ENCODE results near the gene MPST.

The MPST gene

DNA sequence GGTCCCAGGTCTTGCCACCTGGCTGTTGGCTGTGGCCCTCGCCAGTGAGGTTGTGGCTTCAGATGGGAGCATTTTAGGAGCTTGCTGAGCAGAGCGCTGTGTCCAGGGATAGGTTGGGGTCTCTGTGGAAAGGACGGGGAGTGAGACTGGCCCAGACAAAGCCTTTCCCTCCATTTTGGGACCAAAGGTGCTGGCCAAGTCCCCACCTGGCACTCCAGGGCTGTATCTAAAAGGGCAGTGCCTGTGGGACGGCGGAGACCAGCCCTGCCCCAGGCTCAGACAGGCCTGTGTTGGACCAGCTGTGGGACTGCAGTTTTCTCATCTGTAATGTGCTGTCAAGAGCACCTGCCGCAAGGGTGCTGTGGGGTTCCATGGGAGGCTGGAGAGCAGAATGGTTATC, 27.0 kb downstream of the MPST start:
- no peak for DNase-seq

DNA sequence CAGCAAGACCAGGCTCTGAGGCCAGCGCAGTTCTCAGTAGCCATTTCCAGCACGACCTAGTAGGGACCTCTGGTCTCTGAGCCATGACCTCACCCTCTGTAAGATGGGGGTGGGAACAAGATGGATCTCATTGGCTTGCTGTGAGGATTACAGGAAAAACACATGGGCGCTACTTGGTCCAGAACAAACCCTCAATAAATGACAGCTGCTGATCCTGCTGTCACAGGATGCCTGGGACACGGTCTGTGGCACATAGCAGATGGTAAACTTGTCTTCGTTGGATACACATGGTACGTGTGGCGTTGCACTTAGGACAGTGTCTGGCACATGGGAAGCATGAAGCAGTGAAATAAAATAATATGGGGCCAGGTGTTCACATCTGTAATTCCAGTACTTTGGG, 27.5 kb downstream of the MPST start:
- DNase-seq: no peak

DNA sequence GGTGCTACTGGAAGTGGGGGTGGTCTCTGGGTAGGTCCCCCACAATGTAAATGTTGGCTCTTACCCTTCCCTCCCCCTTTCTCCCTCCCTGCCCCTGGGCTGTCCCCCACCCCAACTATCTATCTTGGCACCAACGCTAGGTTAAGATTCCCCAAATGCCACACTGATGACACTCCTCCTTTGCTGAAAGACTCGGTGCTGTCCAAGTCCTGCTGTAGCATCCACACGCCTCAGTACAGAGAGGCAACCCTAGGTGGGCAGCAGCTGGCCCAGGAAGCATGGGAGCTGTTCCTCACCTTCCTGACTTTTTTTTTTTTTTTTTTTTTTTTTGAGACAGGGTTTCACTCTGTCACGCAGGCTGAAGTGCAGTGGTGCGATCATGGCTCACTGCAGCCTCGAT, 28.6 kb downstream of the MPST start:
- DNase-seq: no peak

DNA sequence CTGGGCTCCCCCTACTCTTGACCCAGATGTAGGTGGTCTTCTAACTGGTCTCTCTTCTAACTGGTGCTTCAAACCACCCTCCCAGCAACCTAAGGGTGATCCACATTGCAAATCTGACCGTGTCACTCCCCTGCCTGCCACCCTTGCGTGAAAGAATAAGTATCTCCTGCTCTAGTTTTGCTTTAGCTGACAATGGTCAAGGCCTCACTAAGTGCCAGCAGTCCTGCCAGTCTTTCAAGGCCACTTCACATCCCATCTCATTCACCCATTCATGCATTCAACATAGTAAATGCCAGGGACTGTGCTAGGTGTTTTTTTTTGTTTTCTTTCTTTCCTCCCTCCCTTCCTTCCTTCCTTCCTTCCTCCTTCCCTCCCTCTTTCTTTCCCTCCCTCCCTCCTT, 29.7 kb downstream of the MPST start:
- no peak for DNase-seq

DNA sequence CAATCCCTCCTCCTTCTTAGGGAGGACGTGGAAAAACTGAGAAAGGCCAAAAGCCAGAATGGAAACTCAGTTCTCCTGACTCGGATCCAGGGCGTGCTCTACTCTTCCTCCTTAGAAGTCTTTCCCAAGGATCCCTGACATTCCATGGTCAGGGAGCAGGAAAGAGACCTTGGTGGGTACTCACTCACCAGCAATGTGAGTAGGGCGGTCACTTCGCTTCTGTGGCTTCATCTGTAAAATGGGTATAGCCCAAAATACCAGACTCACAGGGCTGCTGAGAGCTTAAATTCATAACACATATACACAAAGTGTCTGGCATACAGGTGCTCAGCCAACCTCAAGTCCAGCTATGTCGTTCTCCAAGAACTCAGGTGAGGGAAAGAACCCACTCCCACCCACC, 31.4 kb downstream of the MPST start:
- no peak for DNase-seq

DNA sequence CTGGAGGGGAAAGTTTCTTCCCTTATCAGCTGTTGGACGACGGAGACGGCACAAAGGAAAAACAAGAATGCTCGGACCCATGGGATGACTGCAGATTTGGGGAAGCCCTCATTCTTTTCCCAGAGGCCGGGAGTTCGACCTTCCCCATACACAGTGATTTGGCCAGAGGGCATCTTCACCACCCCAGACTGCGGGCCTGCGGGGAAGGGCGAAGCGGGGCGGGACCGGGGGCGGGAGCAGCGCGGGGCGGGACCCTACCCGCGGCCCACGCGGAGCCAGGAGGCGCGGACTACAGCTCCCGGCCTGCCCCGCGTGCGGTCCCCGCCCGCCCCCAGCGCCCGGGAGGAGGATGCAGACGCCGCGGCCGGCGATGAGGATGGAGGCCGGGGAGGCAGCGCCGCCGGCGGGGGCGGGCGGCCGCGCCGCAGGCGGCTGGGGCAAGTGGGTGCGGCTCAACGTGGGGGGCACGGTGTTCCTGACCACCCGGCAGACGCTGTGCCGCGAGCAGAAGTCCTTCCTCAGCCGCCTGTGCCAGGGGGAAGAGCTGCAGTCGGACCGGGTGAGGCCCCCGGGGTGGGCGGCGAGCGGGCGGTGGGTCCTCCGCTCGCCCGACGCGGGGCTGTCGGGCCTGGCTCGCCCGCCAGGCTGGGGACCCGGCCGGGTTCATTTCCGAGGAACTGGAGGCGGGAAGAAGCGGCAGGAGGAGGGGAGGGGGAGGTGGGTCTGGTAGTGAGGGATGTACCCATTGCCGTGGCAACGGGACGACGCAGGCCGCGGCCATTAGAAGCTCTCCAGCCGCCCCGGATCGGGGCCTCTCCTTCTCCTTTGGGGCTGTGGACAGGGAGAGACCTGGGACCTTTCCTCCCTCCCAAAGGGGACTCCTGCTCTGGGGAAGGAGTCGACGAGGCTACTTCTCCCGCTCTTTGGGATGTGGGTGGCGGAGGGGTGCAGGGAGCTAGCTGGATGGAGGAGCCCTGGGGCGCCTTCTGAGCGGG, 32.1 kb downstream of the MPST start, which contains the start of gene KCTD17:
Gene KCTD17 (plus strand): TSS at position 352 of the 995 bp plus-strand sequence. CDS start 19 bp downstream, at position 371.
- peak; percentile 67 for DNase-seq

DNA sequence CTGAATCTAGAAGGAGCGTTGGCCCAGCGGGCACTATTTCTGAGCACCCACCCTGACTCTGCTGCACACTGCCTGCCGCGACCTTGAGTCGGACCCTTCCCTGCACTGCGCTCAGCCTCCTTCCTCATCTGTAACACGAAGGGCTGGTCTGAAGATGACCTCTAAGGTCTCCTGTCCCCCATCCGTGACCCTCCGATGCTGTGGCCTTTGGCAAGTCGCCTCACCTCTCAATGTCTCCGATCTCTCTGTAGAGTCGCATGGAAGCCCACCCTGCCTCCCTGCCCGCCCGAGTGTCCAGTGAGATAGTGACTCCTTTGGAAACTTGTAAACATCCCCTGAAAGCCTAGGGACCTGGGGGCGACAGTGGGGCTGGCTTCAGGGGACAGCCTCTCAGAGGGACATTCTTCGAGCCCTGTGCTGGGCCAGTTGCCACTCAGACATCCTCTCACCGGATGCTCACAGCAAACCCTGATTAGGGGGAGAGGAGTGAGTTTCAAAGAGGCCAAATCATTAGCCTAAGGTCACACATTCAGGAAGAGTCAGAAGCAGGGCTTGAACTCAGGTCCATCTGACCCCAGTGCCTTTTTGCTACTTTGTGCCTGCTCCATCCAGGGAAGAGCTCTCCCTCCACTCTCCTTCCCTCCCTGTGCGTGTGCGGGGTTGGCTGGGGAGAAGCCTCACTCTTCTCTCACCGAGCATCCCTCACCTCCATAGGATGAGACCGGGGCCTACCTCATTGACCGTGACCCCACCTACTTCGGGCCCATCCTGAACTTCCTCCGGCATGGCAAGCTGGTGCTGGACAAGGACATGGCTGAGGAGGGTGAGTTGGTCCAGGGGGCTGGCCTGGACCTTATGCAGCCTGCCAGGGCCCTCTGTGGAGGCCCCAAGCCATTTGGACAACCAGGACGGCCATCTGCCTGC, 33.1 kb downstream of the MPST start:
- DNase-seq: no peak

DNA sequence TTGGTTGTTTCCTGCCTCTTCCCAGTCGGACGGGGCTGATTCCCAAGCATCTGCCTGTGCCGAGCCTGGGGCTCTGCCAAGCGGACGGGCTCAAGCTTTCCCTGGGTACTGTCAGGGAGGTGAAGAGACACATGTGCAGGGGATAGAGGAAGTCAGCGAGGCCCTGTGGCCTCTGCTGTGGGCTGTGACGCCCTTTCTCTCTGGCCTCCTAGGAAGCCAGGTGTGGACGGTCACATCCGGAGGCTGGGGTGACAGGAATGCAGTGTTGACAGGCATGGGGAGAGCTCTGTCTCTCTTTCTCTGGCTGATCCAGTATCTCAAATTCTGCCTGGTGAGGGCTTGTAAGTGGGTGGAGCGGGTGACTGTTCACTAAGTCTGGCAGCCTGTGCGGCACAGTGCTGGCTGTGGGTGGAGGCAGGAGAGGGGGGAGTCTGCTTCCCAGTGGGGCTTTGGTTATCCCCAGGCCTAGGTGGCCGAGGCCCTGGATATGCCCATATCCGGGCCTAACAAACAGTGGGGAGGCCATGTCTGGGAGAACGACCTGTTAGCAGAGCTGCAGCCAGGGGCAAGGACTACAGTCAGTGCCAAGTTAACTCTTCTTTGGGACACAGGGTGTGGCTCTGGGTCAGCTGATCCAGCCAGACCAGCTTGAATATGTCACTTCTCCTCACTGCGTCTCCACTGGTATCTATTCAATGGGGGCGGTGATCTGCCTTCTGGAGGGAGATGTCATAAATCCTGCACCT, 33.9 kb downstream of the MPST start:
- DNase-seq: no peak

DNA sequence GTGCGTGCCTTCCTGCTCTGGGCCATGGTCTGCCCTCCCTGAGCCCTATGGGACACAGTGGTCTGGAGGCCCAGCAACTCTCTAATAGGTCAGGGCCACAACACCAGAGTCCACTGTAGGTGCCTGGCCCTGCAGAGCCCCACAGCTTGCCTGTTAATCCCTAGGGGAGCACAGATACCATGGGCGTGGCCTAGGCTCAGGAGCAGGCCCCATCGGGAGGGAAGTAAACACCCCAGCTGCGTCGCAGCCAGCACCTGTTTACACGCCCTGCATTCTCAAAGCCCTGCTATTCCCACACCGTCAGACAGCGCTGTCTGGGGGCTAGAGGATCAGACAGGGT, 34.5 kb downstream of the MPST start:
- DNase-seq: no peak

DNA sequence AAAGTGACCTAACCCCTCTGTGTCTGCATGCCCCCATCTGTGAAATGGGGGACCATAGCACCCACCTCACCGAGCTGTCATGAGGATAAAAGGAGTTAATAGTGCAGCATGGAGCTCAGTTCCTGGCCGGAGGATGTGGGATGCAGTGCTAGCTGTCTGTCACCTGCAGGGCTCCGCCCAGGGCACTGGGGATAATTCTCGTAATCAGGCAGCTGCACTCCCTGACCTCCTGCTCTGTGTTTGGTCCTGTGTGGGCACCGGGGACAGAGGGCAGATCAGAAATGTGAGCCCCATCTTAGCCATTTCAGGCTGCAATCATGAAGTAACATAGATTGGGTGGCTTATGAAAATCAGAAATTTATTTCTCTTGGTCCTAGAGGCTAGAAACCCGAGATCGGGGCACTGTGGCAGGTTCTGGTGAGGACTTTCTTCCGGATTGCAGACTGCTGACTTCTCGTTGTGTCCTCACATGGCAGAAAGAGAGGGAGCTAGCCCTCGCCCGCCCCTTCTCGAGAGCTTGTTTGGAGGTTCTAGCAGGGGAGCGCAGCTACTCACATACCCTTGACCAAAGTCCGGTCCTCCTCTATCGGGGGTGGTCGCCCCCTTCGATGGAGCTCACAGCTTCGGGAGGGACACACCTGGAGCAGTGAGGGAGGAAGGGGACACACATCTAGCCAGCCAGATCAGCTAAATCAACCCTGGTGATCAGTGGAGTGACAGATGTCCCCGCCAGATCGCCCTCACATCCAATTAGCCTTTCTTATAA, 35.2 kb downstream of the MPST start:
- no peak for DNase-seq

DNA sequence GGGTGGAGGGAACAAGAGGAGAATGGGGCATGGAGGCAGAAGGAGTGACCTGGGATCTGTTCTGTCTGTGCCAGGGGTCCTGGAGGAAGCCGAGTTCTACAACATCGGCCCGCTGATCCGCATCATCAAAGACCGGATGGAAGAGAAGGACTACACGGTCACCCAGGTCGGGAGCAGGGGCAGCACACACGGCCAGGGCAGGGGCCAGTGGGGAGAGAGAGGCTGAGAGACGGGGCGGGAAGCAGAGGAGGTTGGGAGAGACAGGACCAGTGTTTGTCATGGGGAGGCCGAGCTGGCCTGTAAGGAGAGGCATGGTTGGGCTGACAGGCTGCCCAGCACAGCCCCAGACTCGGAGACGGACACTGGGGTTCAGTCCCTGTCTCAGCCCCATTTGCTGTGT, 36.7 kb downstream of the MPST start:
- DNase-seq: no peak

DNA sequence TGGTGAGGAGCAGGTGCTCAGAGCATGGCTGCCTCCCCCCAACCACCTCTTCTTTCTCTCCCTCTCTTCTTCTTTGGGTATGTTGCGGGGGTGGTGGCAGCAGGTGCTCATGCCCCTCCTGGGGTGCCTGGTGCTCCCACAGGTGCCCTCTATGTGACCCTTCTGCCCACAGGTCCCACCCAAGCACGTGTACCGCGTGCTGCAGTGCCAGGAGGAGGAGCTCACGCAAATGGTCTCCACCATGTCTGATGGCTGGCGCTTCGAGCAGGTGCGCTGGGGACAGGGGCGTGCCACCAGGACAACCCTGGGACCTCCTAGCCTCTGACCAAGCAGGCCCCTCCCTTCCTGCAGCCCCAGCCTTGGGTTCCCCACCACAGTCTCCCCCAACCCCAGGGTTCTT, 37.7 kb downstream of the MPST start:
- DNase-seq: no peak

DNA sequence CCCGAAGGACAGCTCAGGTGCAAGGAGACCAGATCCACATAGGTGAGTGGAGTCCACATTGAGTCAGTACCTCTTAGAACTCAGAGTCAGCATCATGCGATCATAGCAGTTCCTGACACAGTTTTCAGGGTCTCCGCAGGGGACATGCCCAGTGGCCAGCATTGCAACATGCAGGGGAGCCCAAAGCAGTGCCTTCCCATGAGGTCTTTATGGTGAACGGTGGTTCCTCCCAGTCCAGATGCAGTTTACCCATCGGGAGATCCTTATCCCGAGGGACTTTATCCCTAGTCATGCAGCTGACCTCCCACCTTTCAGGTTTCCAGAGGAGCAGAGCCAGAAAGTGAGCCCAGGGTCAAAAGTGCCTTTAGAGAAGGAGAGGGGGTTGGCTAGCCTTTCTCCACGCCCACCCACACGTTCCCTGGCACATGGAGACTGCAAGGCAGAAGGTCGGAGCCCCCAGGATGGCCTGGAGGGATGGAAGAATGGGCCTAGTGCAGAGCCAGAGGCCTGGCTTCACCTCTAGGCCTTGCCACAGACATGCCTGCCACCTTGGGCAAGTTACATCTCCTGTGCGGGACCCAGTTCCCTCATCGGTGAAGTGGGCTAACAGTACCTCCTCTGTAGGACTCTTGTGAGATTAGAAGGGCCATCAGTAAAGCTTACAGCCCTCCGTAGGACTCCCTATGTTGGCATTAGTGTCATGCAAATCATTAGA, 38.4 kb downstream of the MPST start:
- no peak for DNase-seq

DNA sequence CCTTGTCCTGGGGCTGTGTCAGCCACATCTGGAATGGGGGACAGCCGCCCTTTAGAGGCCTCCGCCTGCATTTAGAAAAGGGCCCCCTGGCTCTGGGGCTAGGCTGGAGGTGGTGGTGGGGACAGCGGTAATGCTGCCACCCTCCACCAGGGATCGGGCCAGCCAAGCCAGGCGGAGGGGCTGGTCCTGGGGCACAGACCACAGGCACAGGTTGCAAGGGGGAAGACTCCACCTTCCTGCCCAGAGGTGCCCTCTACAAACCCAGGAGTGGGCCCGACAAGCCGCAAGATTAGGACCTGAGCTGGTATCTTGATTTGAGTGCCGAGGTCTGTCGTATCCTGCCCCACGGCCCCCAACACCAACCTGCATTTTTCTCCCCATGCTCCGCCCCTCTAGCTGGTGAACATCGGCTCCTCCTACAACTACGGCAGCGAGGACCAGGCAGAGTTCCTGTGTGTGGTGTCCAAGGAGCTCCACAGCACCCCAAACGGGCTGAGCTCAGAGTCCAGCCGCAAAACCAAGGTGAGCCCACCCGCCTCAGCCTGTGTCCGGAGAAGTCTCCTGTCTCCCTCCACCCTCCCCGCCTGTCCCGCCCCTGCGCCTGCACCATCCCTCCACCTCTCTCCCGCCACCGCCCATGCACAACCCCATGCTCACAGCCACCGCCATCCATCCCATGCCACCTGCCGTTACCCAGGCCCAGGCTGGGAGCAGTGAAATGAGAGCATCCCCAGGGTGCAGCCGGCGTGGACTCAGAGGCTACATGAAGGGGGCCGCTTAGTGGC, 39.6 kb downstream of the MPST start:
- no peak for DNase-seq

DNA sequence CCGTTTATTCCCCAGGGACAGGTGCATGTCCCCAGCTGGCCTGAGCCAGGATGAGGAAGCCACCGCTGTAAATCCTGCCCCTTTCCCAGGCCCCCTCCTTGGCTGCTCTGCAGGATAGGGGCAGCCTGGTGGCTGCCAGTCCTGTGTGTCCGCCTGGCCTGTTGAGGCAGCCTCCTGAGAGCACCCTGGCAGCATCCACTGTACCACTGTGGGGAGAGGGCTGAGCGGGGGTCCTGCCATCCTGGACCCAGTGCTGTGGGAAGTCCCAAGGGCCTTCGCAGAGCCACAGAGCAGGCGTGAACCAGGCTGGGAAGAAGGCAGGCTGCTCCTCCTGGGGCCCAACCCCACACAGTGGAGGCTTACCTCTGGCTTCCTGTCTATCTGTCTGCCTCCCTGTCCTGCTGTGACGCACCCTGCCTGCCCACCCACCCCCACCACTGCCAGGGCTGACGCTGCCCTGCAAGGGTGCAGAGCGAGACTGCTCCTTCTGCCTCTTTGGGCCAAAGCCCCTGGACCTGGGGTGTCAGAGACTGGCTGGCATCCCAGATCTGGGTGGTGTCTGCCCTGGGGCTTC, 40.4 kb downstream of the MPST start:
- DNase-seq: no peak

DNA sequence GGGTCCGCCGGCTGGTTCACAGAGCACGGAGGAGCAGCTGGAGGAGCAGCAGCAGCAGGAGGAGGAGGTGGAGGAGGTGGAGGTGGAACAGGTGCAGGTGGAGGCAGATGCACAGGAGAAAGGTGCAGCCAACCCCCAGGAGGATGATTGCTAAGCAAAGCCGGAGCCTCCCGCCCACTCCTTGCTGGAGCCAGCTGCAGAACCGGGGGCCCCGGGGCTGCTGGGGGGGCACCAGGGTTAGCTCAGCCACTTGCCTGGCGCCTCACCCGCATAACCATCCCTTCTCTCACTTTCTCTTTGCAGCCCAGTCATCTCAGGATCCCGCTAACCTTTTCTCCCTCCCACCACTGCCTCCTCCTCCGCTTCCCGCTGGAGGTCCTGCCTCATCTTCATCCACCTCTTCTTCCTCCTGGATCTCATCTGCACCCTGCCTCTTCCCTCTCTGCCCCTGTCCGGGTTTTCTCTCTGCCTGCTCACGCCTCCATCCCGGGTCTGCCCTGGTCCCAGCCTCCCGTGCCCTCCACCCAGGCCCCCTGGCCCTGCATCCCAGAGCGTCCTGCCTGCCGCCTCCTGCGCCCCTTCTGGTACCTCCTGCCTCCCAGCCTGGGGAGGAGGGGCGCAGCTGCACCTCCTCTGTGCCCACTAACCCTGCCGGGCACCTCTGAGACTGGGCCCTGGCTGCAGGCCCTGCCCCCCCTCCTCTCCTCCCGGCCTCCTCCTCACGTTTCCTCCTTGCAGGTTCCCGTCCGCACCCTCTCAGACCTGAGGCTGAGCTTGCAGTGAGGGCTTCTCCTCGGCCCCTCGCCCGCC, 41.5 kb downstream of the MPST start:
- no peak for DNase-seq

DNA sequence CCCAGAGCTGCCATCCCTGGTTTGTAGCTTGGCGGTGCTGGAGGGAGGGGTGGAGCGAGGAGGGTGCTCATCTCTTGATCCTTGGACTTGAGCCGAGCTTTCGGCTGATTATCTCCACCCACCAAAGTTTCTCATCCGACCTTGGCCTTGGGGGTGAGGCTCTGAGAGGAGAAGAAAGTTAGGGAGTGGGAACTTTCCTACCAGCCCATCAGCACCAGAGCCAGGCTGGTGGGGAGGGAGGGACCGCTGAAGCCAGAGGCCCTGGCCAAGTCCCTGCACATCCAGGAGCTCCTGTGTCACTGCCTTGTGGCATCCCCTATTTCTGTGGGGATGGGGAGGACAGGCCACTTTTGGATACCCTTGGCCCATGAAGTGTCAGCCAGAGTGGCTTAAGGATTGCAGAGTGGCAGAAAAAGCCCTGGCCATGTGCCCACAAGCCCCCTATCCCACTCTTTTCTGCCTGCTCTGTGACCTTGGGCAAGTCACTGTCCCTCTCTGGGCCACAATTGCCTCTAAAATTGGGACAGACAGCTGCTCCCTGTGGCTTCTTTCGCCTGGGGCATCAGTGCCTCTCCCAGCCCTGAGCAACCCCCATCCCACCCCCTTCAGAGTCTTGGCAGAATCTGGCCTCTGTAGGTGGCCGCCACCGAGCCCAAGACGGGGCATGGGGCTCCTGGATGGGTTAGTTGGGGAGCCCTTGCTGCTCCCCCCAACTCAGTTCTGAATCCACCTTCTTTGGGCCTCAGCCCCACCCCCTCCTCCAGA, 42.3 kb downstream of the MPST start:
- DNase-seq: no peak

DNA sequence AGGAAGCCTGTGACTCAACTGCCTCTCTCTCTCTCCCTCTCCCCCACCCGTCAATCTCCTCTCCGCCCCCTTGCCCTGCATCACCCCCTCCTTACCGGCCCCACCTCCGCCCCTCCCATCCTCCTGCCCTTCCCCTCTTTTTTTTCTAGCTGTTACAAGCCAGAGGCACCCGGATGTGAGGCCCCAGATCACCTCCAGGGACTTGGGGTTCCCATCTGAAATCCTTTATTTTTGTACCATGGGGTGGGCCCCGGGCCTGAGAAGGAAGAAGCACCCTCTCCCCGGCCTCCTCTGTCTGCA, 42.8 kb downstream of the MPST start:
- DNase-seq: no peak
